ENCODE data around the gene SLC49A4. TPM values are rescaled to one million over a fixed set of nuclear protein-coding genes. Genes with fewer than 3 reads are reported as not detected.

Gene SLC49A4
- total RNA-seq, 3 donors from 2014 or later (not counting 1 experiment from before 2014, with no cell fraction given) = 5.6 to 8.0 (median 7.5) TPM

GRCh38 chr3:122858373-122858772 is 63.5 kb downstream of the SLC49A4 start:
- no peak overlapping the region for H3K4me3 Mint-ChIP-seq
- no peaks in the 10 kb centered on the region for H3K27me3 ChIP-seq (ENCODE audit: control insufficient read depth, insufficient read depth, low read length)
- 71% methylated on average over 1 of the region's 1 CpG for WGBS (ENCODE audit: insufficient coverage)
- intact Hi-C loops (cut with micrococcal nuclease) = no loop called here
- no peaks in the 10 kb centered on the region for H3K27me3 Mint-ChIP-seq (ENCODE audit: low read depth in 2 of 2)
- ATAC-seq (no peak), DNase-seq (peak in 1 of 2 donors; percentile 9)
- H3K36me3 ChIP-seq (ENCODE audit: control insufficient read depth, insufficient read depth, low read length) = peaks cover 19% of the 10 kb centered on the region
- no peak overlapping the region for H3K4me3 ChIP-seq (ENCODE audit: low read length)
- H3K4me1 ChIP-seq (ENCODE audit: control insufficient read depth, insufficient read depth, low read length) = no peaks in the 10 kb centered on the region
- H3K4me1 Mint-ChIP-seq = no peaks in the 10 kb centered on the region
- H3K9me3 ChIP-seq (ENCODE audit: control insufficient read depth, insufficient read depth, low read length) = no peaks in the 10 kb centered on the region
- no peak overlapping the region for H3K27ac ChIP-seq (ENCODE audit: low read length)
- peaks cover 7% of the 10 kb centered on the region for H3K36me3 Mint-ChIP-seq
- no peaks in the 10 kb centered on the region for H3K9me3 Mint-ChIP-seq
- no peak for TF ChIP-seq CTCF (IDR thresholded peaks at IDR 0.05)
- H3K27ac Mint-ChIP-seq = no peak overlapping the region

- Histone ChIP-seq H3K27me3 (ENCODE audit: control insufficient read depth, insufficient read depth, low read length) (no peaks in the 10 kb centered on the region), H3K4me3 (ENCODE audit: low read length) (no peak overlapping the region), H3K27ac (ENCODE audit: low read length) (no peak overlapping the region), H3K9me3 (ENCODE audit: control insufficient read depth, insufficient read depth, low read length) (no peaks in the 10 kb centered on the region), H3K36me3 (ENCODE audit: control insufficient read depth, insufficient read depth, low read length) (peaks cover 19% of the 10 kb centered on the region), H3K4me1 (ENCODE audit: control insufficient read depth, insufficient read depth, low read length) (no peaks in the 10 kb centered on the region)
- no peaks in the 10 kb centered on the region for H3K4me1 Mint-ChIP-seq
- no peak for TF ChIP-seq CTCF (IDR thresholded peaks at IDR 0.05)
- H3K36me3 Mint-ChIP-seq = peaks cover 7% of the 10 kb centered on the region
- H3K9me3 Mint-ChIP-seq = no peaks in the 10 kb centered on the region
- no peaks in the 10 kb centered on the region for H3K27me3 Mint-ChIP-seq (ENCODE audit: low read depth in 2 of 2)
- no peak overlapping the region for H3K27ac Mint-ChIP-seq
- ATAC-seq (no peak), DNase-seq (no peak)
- WGBS (ENCODE audit: insufficient coverage) = 99% methylated on average over 4 of the region's 5 CpGs
- H3K4me3 Mint-ChIP-seq = no peak overlapping the region
- intact Hi-C loops (cut with micrococcal nuclease) = no loop called here
Measured at GRCh38 chr3:122859021-122859805, 64.3 kb downstream of the SLC49A4 start.

GRCh38 chr3:122862381-122862780 is 67.5 kb downstream of the SLC49A4 start:
- no peak for TF ChIP-seq CTCF (IDR thresholded peaks at IDR 0.05)
- intact Hi-C loops (cut with micrococcal nuclease) = loop anchor here (10.0 kb wide), 1 partner anchor 108 kb away; no protein-coding TSS in a partner anchor
- ATAC-seq (no peak), DNase-seq (no peak)
- Histone ChIP-seq H3K9me3 (ENCODE audit: control insufficient read depth, insufficient read depth, low read length) (no peaks in the 10 kb centered on the region), H3K4me3 (ENCODE audit: low read length) (no peak overlapping the region), H3K27ac (ENCODE audit: low read length) (no peak overlapping the region), H3K4me1 (ENCODE audit: control insufficient read depth, insufficient read depth, low read length) (no peaks in the 10 kb centered on the region), H3K27me3 (ENCODE audit: control insufficient read depth, insufficient read depth, low read length) (no peaks in the 10 kb centered on the region), H3K36me3 (ENCODE audit: control insufficient read depth, insufficient read depth, low read length) (peaks cover 19% of the 10 kb centered on the region)
- no peak overlapping the region for H3K4me3 Mint-ChIP-seq
- no peaks in the 10 kb centered on the region for H3K4me1 Mint-ChIP-seq
- H3K27ac Mint-ChIP-seq = no peak overlapping the region
- no peaks in the 10 kb centered on the region for H3K9me3 Mint-ChIP-seq
- peaks cover 7% of the 10 kb centered on the region for H3K36me3 Mint-ChIP-seq
- H3K27me3 Mint-ChIP-seq (ENCODE audit: low read depth in 2 of 2) = no peaks in the 10 kb centered on the region

- Mint-ChIP-seq H3K4me1 (no peaks in the 10 kb centered on the region), H3K27me3 (ENCODE audit: low read depth in 2 of 2) (no peaks in the 10 kb centered on the region), H3K27ac (no peak overlapping the region), H3K9me3 (no peaks in the 10 kb centered on the region), H3K36me3 (peaks cover 7% of the 10 kb centered on the region), H3K4me3 (no peak overlapping the region)
- no peaks in the 10 kb centered on the region for H3K4me1 ChIP-seq (ENCODE audit: control insufficient read depth, insufficient read depth, low read length)
- no peak overlapping the region for H3K4me3 ChIP-seq (ENCODE audit: low read length)
- ATAC-seq (no peak), DNase-seq (no peak)
- TF ChIP-seq CTCF (IDR thresholded peaks at IDR 0.05) = no peak
- H3K9me3 ChIP-seq (ENCODE audit: control insufficient read depth, insufficient read depth, low read length) = no peaks in the 10 kb centered on the region
- intact Hi-C loops (cut with micrococcal nuclease) = loop anchor here (10.0 kb wide), 1 partner anchor 110 kb away; no protein-coding TSS in a partner anchor
- H3K27ac ChIP-seq (ENCODE audit: low read length) = no peak overlapping the region
- H3K36me3 ChIP-seq (ENCODE audit: control insufficient read depth, insufficient read depth, low read length) = peaks cover 19% of the 10 kb centered on the region
- H3K27me3 ChIP-seq (ENCODE audit: control insufficient read depth, insufficient read depth, low read length) = no peaks in the 10 kb centered on the region
Measured at GRCh38 chr3:122864498-122864897, 69.6 kb downstream of the SLC49A4 start.

Measured in natural killer cell (primary cell).